ENCODE results near the gene TRAPPC12.

- TF ChIP-seq ZNF274 (IDR thresholded peaks at IDR 0.05; ENCODE audit: low read depth, low read length): no peak
- TF ChIP-seq YY1 (IDR thresholded peaks at IDR 0.05; ENCODE audit: insufficient read depth, insufficient read length): no peak
Observed at GRCh38 chr2:3386448-3386958, 7.0 kb downstream of the TRAPPC12 start.
